ENCODE data around the gene SWI5. TPM values are rescaled to one million over a fixed set of nuclear protein-coding genes. Genes with fewer than 3 reads are reported as not detected.

SWI5 gene
- total and polyA plus RNA-seq, 7 donors = 18.0 to 35.7 (median 24.1) TPM

DNA sequence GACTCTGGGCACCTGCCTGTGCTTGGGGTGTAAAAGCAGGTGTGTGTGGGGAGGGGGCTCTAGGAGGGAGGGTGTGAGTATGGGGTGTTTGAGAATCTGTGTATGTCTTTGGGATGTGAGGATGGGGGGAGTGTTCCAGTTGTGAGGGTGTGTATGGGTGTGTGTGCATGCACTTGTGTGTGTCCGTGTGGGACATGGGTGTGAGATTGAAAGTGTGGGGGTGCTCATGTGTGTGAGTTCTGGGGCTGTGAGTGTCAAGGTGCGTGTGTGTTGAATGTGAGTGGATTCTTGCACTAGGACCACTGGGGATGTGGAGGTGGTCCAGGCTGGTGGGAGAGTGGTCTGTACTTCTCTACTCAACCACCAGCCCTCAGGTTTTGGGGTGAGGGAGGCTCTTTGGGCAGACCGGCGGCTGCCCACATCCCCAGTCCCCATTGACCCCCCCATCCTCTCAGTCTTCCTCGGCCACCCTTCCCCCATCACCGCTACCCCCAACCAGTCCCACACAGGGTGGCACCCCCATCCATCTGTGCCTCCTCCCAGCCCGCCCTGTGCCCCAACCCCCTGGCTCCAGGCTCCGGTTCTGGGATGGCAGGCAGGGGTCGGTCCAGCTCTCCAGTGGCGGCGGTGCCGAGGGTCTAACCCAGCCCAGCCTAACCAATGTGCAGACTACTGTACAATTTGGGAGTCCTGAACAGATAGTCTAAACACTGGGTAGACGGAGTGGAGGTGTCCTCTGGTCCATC is 31.8 kb upstream of the SWI5 start:
- no peaks in the 10 kb centered on the region for H3K9me3 ChIP-seq
- H3K4me1 ChIP-seq = peaks cover 0 to 15% (median 12%) of the 10 kb centered on the region in 4 donors
- TF ChIP-seq POLR2A (IDR thresholded peaks at IDR 0.05) (no peak), EP300 (IDR thresholded peaks at IDR 0.05) (no peak), POLR2AphosphoS5 (IDR thresholded peaks at IDR 0.05) (no peak), CTCF (IDR thresholded peaks at IDR 0.05) (no peak)
- 51 to 66% methylated on average over 13 of the region's 13 CpGs for WGBS, 2 donors
- peaks cover 0 to 16% (median 6%) of the 10 kb centered on the region in 3 donors for H3K27me3 ChIP-seq
- no peaks in the 10 kb centered on the region for H3K36me3 ChIP-seq
- no peak for DNase-seq
- peak overlapping the region; percentile 59 to 78 (median 66) for H3K27ac ChIP-seq
- intact Hi-C loops (cut with DNase I) = no loop called here
- peak overlapping the region; percentile 14 to 42 (median 30) for H3K4me3 ChIP-seq

- peak; percentile 95 for DNase-seq
- Histone ChIP-seq H3K4me1 (peaks cover 0 to 15% (median 12%) of the 10 kb centered on the region in 4 donors), H3K9me3 (no peaks in the 10 kb centered on the region), H3K36me3 (no peaks in the 10 kb centered on the region), H3K27ac (peak overlapping the region; percentile 59 to 78 (median 66)), H3K4me3 (peak overlapping the region; percentile 14 to 42 (median 30)), H3K27me3 (peaks cover 0 to 16% (median 6%) of the 10 kb centered on the region in 3 donors)
- intact Hi-C loops (cut with DNase I) = no loop called here
- TF ChIP-seq POLR2AphosphoS5 (IDR thresholded peaks at IDR 0.05) (peak; percentile 40 to 67 (median 65)), POLR2A (IDR thresholded peaks at IDR 0.05) (peak in 1 of 2 donors; percentile 18), EP300 (IDR thresholded peaks at IDR 0.05) (no peak), CTCF (IDR thresholded peaks at IDR 0.05) (no peak)
- WGBS, 2 donors = 8 to 13% methylated on average over 18 of the region's 18 CpGs
Measured at GRCh38 chr9:128244837-128245231, 31.2 kb upstream of the SWI5 start.

DNA sequence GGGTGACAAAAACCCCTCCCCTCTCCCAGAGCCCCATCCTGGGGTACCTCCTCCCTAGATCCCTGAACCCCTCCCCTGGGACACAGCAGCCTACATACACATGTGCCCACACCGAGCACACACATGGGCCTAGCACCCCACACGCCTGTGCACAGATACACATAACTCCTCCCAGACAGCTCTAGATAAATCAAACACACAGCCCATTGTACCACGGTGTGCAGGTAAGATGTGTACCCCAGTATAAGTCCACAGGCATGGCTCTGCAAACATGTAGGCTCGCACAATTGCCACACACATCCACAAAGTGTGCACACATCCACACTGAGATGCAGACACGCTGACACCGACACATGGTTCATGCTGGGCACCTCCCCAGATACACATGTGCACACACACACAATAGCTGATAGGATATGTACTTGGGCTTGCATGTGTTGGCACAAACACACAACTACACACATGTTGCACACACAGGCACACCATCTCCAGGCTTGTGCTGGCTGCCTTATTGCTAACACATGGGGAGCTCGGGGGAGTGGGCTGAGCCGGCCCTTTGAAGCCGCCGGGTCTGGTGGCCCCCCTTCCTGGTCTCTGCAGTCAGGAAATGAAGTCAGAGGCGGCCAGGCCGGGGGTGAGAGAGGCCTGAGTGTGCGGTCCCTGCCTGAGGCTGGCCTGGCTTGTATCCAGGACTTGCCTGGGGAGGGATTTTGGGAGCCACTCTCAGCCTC is 30.5 kb upstream of the SWI5 start:
- peaks cover 0 to 20% (median 17%) of the 10 kb centered on the region in 4 donors for H3K4me1 ChIP-seq
- TF ChIP-seq POLR2A (IDR thresholded peaks at IDR 0.05) (no peak), POLR2AphosphoS5 (IDR thresholded peaks at IDR 0.05) (no peak), EP300 (IDR thresholded peaks at IDR 0.05) (no peak), CTCF (IDR thresholded peaks at IDR 0.05) (no peak)
- intact Hi-C loops (cut with DNase I) = no loop called here
- no peaks in the 10 kb centered on the region for H3K36me3 ChIP-seq
- H3K27ac ChIP-seq = peak overlapping the region; percentile 33 to 78 (median 56)
- no peak overlapping the region for H3K4me3 ChIP-seq
- no peaks in the 10 kb centered on the region for H3K9me3 ChIP-seq
- 44 to 66% methylated on average over 13 of the region's 13 CpGs for WGBS, 2 donors
- peak; percentile 78 for DNase-seq
- peaks cover 0 to 24% (median 11%) of the 10 kb centered on the region in 3 donors for H3K27me3 ChIP-seq

DNA sequence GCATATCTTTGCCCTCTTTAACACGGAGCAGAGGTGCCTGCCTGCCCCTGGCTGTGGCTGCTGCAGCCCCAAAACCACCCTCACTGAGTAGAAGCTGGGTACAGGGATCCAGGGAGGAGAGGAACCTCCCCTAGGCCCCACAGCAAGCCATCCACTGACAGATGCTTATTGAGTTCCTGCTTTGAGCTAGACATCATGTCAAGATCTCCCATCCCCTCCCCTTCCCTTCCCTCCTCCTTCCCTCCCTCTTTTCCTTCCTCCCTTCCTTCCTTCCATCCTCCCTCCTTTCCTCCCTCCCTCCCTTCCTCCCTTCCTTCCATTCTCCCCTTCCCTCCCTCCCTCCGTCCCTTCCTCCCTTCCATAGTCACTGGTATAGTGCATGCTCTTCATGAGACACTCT is 29.6 kb upstream of the SWI5 start:
- 64 to 73% methylated on average over 2 of the region's 2 CpGs for WGBS, 2 donors
- H3K27ac ChIP-seq = peak overlapping the region in 3 of 4 donors; percentile 31 to 78 (median 62)
- TF ChIP-seq POLR2A (IDR thresholded peaks at IDR 0.05) = no peak
- no peak for TF ChIP-seq POLR2AphosphoS5 (IDR thresholded peaks at IDR 0.05)
- no peak for TF ChIP-seq CTCF (IDR thresholded peaks at IDR 0.05)
- TF ChIP-seq EP300 (IDR thresholded peaks at IDR 0.05) = no peak
- intact Hi-C loops (cut with DNase I) = no loop called here
- peaks cover 0 to 33% (median 20%) of the 10 kb centered on the region in 3 donors for H3K27me3 ChIP-seq
- no peaks in the 10 kb centered on the region for H3K36me3 ChIP-seq
- H3K9me3 ChIP-seq = no peaks in the 10 kb centered on the region
- peaks cover 0 to 29% (median 23%) of the 10 kb centered on the region in 4 donors for H3K4me1 ChIP-seq
- no peak for DNase-seq
- H3K4me3 ChIP-seq = no peak overlapping the region
